GM19351 (cell line): ENCODE results near the gene MYO1D.
"Not testable (repeated sequence)": the region's sequence is repeated elsewhere in the genome, so short reads cannot be mapped to it uniquely, and the experiment has no call there.

ENCODE experiments used
- ATAC-seq: cut with Tn5 transposase; IDR thresholded peaks from one replicate; pipeline ENCODE4 v1.9.1; 2021; ENCODE audit warnings: mild to moderate bottlenecking, moderate library complexity; ENCODE audit not compliant: unreplicated experiment

The MYO1D gene

GRCh38 chr17:32821987-32822934, 54.7 kb downstream of the MYO1D start:
- not testable (repeated sequence) for ATAC-seq

- ATAC-seq = no peak
These were observed 56.5 kb downstream of the MYO1D start for GRCh38 chr17:32820440-32820839.

GRCh38 chr17:32819787-32820186, 57.1 kb downstream of the MYO1D start:
- ATAC-seq = no peak

- ATAC-seq = no peak
These were observed 57.9 kb downstream of the MYO1D start for GRCh38 chr17:32819035-32819434.

- no peak for ATAC-seq
These were observed 61.5 kb downstream of the MYO1D start for GRCh38 chr17:32815460-32815859.

GRCh38 chr17:32814836-32815235, 62.1 kb downstream of the MYO1D start:
- no peak for ATAC-seq

GRCh38 chr17:32813021-32813420, 63.9 kb downstream of the MYO1D start:
- no peak for ATAC-seq

- no peak for ATAC-seq
These were observed 66.2 kb downstream of the MYO1D start for GRCh38 chr17:32810690-32811089.

- no peak for ATAC-seq
These were observed 69.3 kb downstream of the MYO1D start for GRCh38 chr17:32807577-32807976.

- ATAC-seq = no peak
These were observed 70.3 kb downstream of the MYO1D start for GRCh38 chr17:32806646-32807045.

- no peak for ATAC-seq
These were observed 71.6 kb downstream of the MYO1D start for GRCh38 chr17:32805029-32805976.

GRCh38 chr17:32803544-32803943, 73.4 kb downstream of the MYO1D start:
- no peak for ATAC-seq

GRCh38 chr17:32802306-32802705, 74.6 kb downstream of the MYO1D start:
- no peak for ATAC-seq

- ATAC-seq = no peak
These were observed 75.3 kb downstream of the MYO1D start for GRCh38 chr17:32801641-32802040.

GRCh38 chr17:32801193-32801592, 75.7 kb downstream of the MYO1D start:
- no peak for ATAC-seq

GRCh38 chr17:32798938-32799337, 78.0 kb downstream of the MYO1D start:
- ATAC-seq = no peak

- ATAC-seq = no peak
These were observed 81.5 kb downstream of the MYO1D start for GRCh38 chr17:32795339-32795979.

- no peak for ATAC-seq
These were observed 82.2 kb downstream of the MYO1D start for GRCh38 chr17:32794533-32795246.

GRCh38 chr17:32793841-32794240, 83.1 kb downstream of the MYO1D start:
- ATAC-seq = no peak

- ATAC-seq = no peak
These were observed 84.7 kb downstream of the MYO1D start for GRCh38 chr17:32792207-32792606.
